ENCODE data around the gene SGPP1.

Gene SGPP1

DNA sequence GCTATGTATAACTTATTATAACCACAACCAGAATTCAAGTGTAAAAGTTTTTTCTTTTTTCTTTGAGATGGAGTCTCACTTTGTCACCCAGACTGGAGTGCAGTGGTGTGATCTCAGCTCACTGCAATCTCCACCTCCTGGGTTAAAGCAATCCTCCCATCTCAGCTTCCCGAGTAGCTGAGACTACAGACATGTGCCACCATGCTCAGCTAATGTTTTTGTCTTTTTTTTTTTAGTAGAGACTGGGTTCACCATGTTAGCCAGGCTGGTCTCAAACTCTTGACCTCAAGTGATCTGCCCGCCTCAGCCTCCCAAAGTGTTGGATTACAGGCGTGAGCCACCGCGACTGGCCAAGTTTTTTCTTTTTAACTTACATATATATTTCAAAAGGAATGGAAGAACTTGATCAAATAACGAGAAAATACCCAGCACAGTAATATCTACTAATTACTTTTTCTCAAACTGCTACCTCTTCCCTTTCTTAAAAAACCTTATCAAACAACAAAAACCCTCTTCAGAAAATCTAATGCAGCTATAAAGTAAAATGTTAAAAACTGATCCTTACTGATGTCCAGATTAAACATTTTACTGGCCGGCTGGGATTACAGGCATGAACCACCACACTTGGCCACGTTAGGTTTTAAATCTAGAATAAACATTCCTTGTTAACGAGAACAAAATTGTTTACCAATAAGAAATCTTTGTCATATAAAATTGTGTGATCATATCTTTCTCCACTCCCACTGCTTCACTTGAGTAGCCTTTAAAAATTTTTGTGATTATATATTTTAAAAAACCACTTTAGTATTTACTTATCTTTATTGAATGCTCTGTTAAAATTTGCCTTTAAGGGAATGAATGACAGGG, 44.9 kb downstream of the SGPP1 start:
- no peaks in the 10 kb centered on the region for H3K36me3 ChIP-seq
- H3K27me3 ChIP-seq: no peaks in the 10 kb centered on the region
- no peak overlapping the region for H3K4me3 ChIP-seq (ENCODE audit: low read depth in 1 of 2, low read length in 1 of 2)
- H3K27ac ChIP-seq: no peak overlapping the region
- H3K4me1 ChIP-seq (ENCODE audit: control insufficient read depth in 1 of 2, insufficient read depth in 1 of 2, low read depth in 1 of 2, low read length in 1 of 2): no peaks in the 10 kb centered on the region
- H3K9me3 ChIP-seq: no peaks in the 10 kb centered on the region
- no peak for TF ChIP-seq CTCF (IDR thresholded peaks at IDR 0.05)

DNA sequence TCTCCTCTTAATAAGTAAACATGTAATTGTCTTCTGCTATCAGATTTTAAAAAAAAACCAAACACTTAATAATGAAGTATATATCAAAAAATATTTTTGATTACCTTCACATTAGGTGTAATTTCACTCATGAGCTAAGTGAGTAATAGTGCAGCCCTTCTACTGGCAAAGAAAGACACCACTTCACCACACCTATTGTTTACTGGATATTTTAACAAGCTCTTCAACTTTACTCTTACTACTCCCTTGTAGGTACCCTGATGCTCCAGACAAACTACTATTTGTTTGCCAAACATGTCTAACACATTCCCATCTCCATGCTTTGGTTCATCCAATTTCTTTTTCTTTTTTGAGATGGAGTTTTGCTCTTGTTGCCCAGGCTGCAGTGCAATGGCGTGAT, 49.3 kb downstream of the SGPP1 start:
- TF ChIP-seq CTCF (IDR thresholded peaks at IDR 0.05): no peak
- no peak overlapping the region for H3K27ac ChIP-seq
- no peaks in the 10 kb centered on the region for H3K9me3 ChIP-seq
- no peak overlapping the region for H3K4me3 ChIP-seq (ENCODE audit: low read depth in 1 of 2, low read length in 1 of 2)
- H3K27me3 ChIP-seq: no peaks in the 10 kb centered on the region
- no peaks in the 10 kb centered on the region for H3K36me3 ChIP-seq
- no peaks in the 10 kb centered on the region for H3K4me1 ChIP-seq (ENCODE audit: control insufficient read depth in 1 of 2, insufficient read depth in 1 of 2, low read depth in 1 of 2, low read length in 1 of 2)

DNA sequence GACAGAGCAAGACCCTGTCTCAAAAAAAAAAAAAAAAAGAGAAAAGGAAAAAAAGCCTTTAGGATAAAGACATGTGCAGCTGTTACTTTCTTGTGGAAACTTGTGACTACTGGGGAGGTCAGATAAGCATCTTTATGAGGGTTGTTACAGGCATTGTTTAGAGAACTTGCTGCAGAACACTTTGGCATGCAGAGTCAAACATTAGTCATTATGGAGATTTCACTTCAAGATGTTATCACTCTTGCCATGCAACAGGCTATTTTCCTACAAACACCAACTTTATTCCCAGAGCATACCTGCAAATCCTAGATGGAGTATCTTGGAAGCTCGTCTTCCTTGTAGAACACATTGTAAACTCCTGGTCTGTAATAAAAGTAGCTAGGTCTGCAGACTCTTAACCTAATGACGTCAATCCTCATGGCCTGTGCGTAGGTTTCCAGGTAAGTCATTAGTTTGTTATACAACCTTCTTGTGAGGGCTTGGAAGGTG, 49.9 kb downstream of the SGPP1 start:
- H3K27me3 ChIP-seq: no peaks in the 10 kb centered on the region
- no peak for TF ChIP-seq CTCF (IDR thresholded peaks at IDR 0.05)
- no peak overlapping the region for H3K27ac ChIP-seq
- H3K4me3 ChIP-seq (ENCODE audit: low read depth in 1 of 2, low read length in 1 of 2): no peak overlapping the region
- no peaks in the 10 kb centered on the region for H3K9me3 ChIP-seq
- H3K36me3 ChIP-seq: no peaks in the 10 kb centered on the region
- H3K4me1 ChIP-seq (ENCODE audit: control insufficient read depth in 1 of 2, insufficient read depth in 1 of 2, low read depth in 1 of 2, low read length in 1 of 2): no peaks in the 10 kb centered on the region

- Histone ChIP-seq H3K4me1 (ENCODE audit: control insufficient read depth in 1 of 2, insufficient read depth in 1 of 2, low read depth in 1 of 2, low read length in 1 of 2) (no peaks in the 10 kb centered on the region), H3K27me3 (no peaks in the 10 kb centered on the region), H3K36me3 (no peaks in the 10 kb centered on the region), H3K4me3 (ENCODE audit: low read depth in 1 of 2, low read length in 1 of 2) (no peak overlapping the region), H3K27ac (no peak overlapping the region), H3K9me3 (no peaks in the 10 kb centered on the region)
- TF ChIP-seq CTCF (IDR thresholded peaks at IDR 0.05): no peak
Measured at GRCh38 chr14:63676615-63677014, 51.2 kb downstream of the SGPP1 start.

- Histone ChIP-seq H3K4me3 (ENCODE audit: low read depth in 1 of 2, low read length in 1 of 2) (no peak overlapping the region), H3K9me3 (no peaks in the 10 kb centered on the region), H3K27me3 (no peaks in the 10 kb centered on the region), H3K4me1 (ENCODE audit: control insufficient read depth in 1 of 2, insufficient read depth in 1 of 2, low read depth in 1 of 2, low read length in 1 of 2) (no peaks in the 10 kb centered on the region), H3K27ac (no peak overlapping the region), H3K36me3 (no peaks in the 10 kb centered on the region)
- TF ChIP-seq CTCF (IDR thresholded peaks at IDR 0.05): no peak
Measured at GRCh38 chr14:63673886-63674497, 53.9 kb downstream of the SGPP1 start.
